Thyroid gland (tissue), 4 donors: ENCODE data around the gene QRICH2.

Source experiments
- POLR2A ChIP-seq, 2 donors: fragments of 450-650 bp; IDR thresholded peaks; one replicate each; pipeline ENCODE4 v1.6.1; 2017; ENCODE audit warnings: antibody characterized with exemption in 2 of 2, mild to moderate bottlenecking in 2 of 2, moderate library complexity in 1 of 2
- TF ChIP-seq, protein P1 (sequence below), 6 experiments: fragments of 200-600 bp in 3 of 6; fragments of 450-650 bp in 3 of 6; sonication (generic) in 3 of 6; IDR thresholded peaks; one replicate each; pipeline ENCODE4 v1.5.1; 2016 to 2019; ENCODE audit warnings: antibody characterized with exemption in 6 of 6, mild to moderate bottlenecking in 2 of 6, inconsistent platforms in 1 of 6, moderate library complexity in 1 of 6

DNA sequence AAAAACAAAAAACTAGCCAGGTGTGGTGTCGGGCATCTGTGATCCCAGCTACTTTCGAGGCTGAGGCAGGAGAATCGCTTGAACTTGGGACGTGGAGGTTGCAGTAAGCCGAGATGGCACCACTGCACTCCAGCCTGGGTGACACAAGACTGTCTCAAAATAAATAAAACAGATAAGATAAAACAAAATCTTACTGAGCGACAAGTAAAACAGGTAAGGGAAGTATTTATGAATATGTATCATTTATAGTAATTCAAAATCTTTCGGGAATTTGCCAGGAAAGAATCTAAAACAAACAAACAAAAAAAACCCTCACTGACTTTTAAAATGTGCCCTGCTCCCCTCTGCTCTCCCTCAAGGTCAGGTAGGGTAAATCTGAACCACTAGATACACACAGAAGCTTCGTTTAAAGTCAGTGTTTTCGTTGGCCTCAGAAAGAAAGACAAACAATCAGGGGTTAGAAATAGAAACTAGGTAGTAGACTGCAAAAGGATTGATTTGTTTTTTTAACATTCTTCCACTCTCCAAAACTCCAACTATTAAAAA lies 43.5 kb upstream of the QRICH2 start:
- TF ChIP-seq, protein P1, sequence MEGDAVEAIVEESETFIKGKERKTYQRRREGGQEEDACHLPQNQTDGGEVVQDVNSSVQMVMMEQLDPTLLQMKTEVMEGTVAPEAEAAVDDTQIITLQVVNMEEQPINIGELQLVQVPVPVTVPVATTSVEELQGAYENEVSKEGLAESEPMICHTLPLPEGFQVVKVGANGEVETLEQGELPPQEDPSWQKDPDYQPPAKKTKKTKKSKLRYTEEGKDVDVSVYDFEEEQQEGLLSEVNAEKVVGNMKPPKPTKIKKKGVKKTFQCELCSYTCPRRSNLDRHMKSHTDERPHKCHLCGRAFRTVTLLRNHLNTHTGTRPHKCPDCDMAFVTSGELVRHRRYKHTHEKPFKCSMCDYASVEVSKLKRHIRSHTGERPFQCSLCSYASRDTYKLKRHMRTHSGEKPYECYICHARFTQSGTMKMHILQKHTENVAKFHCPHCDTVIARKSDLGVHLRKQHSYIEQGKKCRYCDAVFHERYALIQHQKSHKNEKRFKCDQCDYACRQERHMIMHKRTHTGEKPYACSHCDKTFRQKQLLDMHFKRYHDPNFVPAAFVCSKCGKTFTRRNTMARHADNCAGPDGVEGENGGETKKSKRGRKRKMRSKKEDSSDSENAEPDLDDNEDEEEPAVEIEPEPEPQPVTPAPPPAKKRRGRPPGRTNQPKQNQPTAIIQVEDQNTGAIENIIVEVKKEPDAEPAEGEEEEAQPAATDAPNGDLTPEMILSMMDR (IDR thresholded peaks at IDR 0.05): no peak
- no peak for TF ChIP-seq POLR2A (IDR thresholded peaks at IDR 0.05)
